LNCaP clone FGC (cell line): Measurements from ENCODE around the gene BPIFB6.

Experiments used
- DNase-seq: peaks from one replicate; pipeline ENCODE4 v3.0.0-alpha.2; 2011; ENCODE audit warnings: low read depth
- H3K4me3 ChIP-seq: 2 replicates; pipeline ENCODE4 v1.5.1; 2011; ENCODE audit warnings: mild to moderate bottlenecking, low read depth, low read length, control low read depth
- TF ChIP-seq, protein P1 (sequence below): IDR thresholded peaks from 2 replicates; pipeline ENCODE4 v1.5.1; 2012; ENCODE audit warnings: mild to moderate bottlenecking; ENCODE audit not compliant: control insufficient read depth, insufficient read depth; ENCODE audit errors: extremely low read depth

The BPIFB6 gene

DNA sequence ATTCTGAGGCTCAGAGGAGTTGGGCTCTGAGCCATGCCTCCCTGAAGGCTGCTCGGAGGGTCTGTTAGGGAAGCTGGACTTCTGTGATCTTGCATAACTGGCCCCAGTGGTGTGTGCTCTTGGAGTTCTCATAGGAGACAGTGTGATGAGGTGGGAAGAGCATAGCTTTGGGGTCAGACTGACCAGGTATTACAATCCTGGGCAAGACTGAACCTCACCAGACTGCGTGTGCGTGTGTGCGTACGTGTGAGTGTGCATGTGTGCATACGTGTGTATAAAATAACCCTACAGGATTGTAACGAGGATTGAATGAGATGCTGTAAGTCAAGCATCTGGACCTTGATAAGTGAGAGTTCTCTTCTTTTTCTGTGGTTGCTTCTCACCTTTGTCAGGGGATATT lies 13.9 kb upstream of the BPIFB6 start:
- no peak for DNase-seq
- TF ChIP-seq, protein P1, sequence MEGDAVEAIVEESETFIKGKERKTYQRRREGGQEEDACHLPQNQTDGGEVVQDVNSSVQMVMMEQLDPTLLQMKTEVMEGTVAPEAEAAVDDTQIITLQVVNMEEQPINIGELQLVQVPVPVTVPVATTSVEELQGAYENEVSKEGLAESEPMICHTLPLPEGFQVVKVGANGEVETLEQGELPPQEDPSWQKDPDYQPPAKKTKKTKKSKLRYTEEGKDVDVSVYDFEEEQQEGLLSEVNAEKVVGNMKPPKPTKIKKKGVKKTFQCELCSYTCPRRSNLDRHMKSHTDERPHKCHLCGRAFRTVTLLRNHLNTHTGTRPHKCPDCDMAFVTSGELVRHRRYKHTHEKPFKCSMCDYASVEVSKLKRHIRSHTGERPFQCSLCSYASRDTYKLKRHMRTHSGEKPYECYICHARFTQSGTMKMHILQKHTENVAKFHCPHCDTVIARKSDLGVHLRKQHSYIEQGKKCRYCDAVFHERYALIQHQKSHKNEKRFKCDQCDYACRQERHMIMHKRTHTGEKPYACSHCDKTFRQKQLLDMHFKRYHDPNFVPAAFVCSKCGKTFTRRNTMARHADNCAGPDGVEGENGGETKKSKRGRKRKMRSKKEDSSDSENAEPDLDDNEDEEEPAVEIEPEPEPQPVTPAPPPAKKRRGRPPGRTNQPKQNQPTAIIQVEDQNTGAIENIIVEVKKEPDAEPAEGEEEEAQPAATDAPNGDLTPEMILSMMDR, result no peak
- H3K4me3 ChIP-seq, result no peak overlapping the region

DNA sequence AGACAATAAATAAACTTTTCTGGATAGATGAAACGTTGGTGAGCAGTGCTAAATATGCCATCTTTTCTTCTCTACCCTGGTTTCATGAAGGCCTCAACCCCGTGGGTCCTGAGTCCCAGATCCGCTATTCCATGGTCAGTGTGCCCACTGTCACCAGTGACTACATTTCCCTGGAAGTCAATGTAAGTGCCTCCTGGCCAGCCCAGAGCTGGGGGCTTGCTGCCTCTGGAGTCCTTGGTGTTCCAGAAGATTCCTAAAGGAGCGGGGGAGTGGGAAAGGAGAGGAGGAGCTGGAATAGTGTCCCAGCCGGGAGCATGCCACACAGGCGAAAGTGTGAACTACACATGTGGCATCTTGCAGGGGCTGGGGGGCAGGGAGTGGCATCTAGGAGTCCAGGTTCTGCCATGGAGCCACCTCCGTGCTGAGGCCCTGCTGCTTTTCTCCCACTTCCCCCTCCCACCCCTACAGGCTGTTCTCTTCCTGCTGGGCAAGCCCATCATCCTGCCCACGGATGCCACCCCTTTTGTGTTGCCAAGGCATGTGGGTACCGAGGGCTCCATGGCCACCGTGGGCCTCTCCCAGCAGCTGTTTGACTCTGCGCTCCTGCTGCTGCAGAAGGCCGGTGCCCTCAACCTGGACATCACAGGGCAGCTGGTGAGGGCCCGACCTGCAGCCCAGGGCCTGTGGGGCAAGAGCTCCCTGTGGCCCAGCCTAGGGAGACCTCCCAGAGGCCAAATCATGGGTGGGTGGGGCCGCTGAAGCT lies 13.1 kb upstream of the BPIFB6 start:
- TF ChIP-seq, protein P1, result no peak
- no peak for DNase-seq

DNA sequence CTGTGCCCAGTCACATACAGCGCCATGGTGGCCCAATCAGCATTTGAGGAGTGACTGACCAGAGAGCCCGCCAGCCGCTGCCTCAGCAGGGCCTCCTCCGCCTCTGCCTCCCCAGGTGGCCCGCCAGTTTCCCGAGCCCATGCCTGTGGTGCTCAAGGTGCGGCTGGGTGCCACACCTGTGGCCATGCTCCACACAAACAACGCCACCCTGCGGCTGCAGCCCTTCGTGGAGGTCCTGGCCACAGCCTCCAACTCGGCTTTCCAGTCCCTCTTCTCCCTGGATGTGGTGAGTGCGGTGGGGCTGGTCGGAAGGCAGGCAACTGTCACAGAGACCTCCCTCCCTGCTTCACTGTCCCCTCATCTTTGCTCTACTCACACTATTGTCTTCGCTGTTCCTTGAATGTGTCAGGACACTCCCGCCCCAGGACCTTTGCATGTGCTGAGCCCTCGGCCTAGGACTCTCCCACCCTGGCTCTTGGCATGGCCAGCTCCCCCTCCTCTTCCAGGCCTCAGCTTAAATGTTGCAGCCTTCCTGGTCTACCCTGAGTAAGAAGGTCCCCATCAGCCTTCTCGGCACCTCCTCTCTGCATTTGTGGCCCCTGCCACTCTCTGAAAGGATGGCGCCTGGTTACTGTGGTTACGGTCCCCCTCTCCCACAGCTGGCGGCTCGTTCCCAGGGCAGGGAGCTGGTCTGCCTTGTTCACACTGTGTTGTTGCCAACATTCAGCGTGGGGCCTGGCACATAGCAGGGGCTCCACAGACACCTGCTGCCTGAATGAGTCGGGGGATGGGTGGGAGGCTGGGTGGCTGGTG lies 11.8 kb upstream of the BPIFB6 start:
- no peak overlapping the region for H3K4me3 ChIP-seq
- no peak for DNase-seq
- TF ChIP-seq, protein P1, result no peak

More for the DNA sequence above, 13.1 kb upstream of the BPIFB6 start:
- no peak overlapping the region for H3K4me3 ChIP-seq

DNA sequence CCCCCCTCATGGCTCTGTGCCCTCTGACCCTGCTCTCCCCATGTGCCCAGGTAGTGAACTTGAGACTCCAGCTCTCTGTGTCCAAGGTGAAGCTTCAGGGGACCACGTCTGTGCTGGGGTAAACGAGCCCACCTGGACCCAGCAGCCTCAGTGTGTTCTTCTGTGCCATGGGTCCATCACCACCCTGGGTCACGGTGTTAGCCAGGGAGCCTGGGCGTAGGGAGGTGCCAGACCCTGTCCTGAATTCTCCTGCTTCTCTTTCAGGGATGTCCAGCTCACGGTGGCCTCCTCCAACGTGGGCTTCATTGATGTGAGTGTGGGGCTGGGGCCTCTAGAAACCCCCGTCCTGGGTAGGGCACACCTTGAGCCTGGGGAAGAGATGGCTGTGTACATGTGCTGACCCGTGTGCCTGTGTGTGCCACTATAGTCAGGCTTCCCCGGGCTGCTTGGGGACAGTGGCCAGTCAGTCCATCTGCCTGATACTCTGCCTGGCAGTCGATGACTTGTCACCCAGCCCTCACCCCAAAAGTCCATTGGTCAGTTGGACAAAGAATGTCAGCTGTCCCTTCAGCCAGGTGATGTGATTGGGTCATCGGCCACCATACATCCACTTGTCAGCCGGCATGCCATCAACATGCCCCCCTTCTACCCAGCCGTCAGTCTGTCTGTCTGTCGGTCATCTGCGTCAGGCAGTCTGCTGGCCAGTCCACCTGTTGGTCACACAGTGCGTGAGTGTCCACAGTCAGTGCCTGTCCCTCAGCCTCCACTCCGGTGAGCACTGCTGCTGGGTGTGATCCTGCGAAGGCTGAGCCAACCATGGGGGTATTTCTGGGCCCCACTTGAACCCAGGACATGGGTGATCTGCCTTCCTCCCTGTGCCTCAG lies 10.9 kb upstream of the BPIFB6 start:
- H3K4me3 ChIP-seq, result no peak overlapping the region
- TF ChIP-seq, protein P1, result no peak
- no peak for DNase-seq

DNA sequence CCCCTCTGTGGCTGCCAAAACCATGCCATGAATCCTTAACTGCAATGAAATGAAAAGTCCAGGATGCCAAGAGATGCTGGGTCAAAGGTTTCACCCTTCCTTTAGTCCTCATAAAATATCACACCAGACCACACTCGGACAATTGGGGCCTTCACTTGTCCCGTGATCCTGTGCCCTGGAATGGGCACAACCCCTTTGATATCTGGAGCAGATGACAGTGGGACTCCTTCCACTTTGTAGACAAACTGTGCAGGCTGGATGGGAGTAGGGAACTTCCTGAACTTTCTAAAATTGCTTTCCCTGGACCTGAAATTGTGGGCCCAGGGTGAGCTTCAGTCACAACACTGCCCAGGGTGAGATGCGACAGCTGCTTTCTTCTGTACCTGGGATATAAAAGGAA lies 9.6 kb upstream of the BPIFB6 start:
- TF ChIP-seq, protein P1, result no peak
- H3K4me3 ChIP-seq, result no peak overlapping the region

DNA sequence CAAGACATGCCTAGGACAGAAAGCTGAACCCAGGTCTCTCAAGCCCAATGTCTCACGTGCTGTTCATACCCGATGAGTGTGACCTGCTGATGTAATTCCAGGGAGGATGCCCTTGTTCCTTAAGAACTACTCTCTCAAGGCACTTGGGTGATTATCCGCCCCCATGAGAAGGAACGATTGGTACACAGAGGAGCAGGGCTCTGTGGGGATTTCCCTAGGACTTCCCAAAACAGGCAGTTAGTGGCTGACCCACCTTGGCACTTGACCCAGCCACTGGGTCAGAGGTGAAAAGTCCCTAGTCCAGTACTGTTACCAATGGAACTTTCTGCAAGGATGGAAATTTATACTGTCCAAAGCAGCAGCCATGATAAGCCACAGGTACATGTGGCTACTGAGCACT lies 9.2 kb upstream of the BPIFB6 start:
- H3K4me3 ChIP-seq, result no peak overlapping the region
- DNase-seq, result no peak
- TF ChIP-seq, protein P1, result no peak

More for the DNA sequence above, 9.6 kb upstream of the BPIFB6 start:
- DNase-seq, result no peak
